Nephron progenitor cell (in vitro differentiated cells): ENCODE measurements around the gene ATR.

Experiments used
- DNase-seq: peaks from one replicate; pipeline ENCODE4 v3.0.0; 2021
- H3K27ac Mint-ChIP-seq: 2 replicates; pipeline ENCODE4 v1.8.0; 2021; ENCODE audit warnings: mild to moderate bottlenecking, moderate library complexity, mixed read lengths
- H3K27me3 Mint-ChIP-seq: 2 replicates; pipeline ENCODE4 v1.8.0; 2021; ENCODE audit warnings: mild to moderate bottlenecking, low read depth, mixed read lengths; ENCODE audit not compliant: poor library complexity
- H3K36me3 Mint-ChIP-seq: 2 replicates; pipeline ENCODE4 v1.8.0; 2021; ENCODE audit warnings: low read depth, mixed read lengths
- H3K4me1 Mint-ChIP-seq: 2 replicates; pipeline ENCODE4 v1.8.0; 2021; ENCODE audit warnings: mixed read lengths
- H3K4me3 Mint-ChIP-seq: 2 replicates; pipeline ENCODE4 v1.8.0; 2021; ENCODE audit warnings: mild to moderate bottlenecking, moderate library complexity, mixed read lengths
- H3K9me3 Mint-ChIP-seq: 2 replicates; pipeline ENCODE4 v1.8.0; 2021; ENCODE audit warnings: mild to moderate bottlenecking, moderate library complexity, mixed read lengths
- CTCF ChIP-seq: fragments of 200-600 bp; sonication (generic); IDR thresholded peaks from 2 replicates; pipeline ENCODE4 v1.5.0; 2021; ENCODE audit warnings: antibody characterized with exemption

ATR gene

GRCh38 chr3:142502187-142502985 is 76.1 kb downstream of the ATR start:
- Mint-ChIP-seq H3K4me3 (no peak overlapping the region), H3K4me1 (no peaks in the 10 kb centered on the region), H3K27me3 (no peaks in the 10 kb centered on the region), H3K9me3 (no peaks in the 10 kb centered on the region), H3K27ac (no peak overlapping the region), H3K36me3 (peaks cover 39% of the 10 kb centered on the region)
- no peak for DNase-seq
- TF ChIP-seq CTCF: no peak

- no peak for DNase-seq
- Mint-ChIP-seq H3K36me3 (peaks cover 37% of the 10 kb centered on the region), H3K4me3 (no peak overlapping the region), H3K9me3 (no peaks in the 10 kb centered on the region), H3K4me1 (no peaks in the 10 kb centered on the region), H3K27me3 (no peaks in the 10 kb centered on the region), H3K27ac (no peak overlapping the region)
- no peak for TF ChIP-seq CTCF
Observed at GRCh38 chr3:142501004-142501926, 77.3 kb downstream of the ATR start.

- peaks cover 36% of the 10 kb centered on the region for H3K36me3 Mint-ChIP-seq
- DNase-seq: no peak
- H3K27me3 Mint-ChIP-seq: no peaks in the 10 kb centered on the region
- H3K9me3 Mint-ChIP-seq: no peaks in the 10 kb centered on the region
- no peak for TF ChIP-seq CTCF
- no peak overlapping the region for H3K27ac Mint-ChIP-seq
- no peak overlapping the region for H3K4me3 Mint-ChIP-seq
- no peaks in the 10 kb centered on the region for H3K4me1 Mint-ChIP-seq
Observed at GRCh38 chr3:142500211-142500610, 78.3 kb downstream of the ATR start.

GRCh38 chr3:142498397-142499180 is 79.9 kb downstream of the ATR start:
- H3K27ac Mint-ChIP-seq: no peak overlapping the region
- H3K9me3 Mint-ChIP-seq: no peaks in the 10 kb centered on the region
- no peak overlapping the region for H3K4me3 Mint-ChIP-seq
- TF ChIP-seq CTCF: no peak
- peaks cover 38% of the 10 kb centered on the region for H3K36me3 Mint-ChIP-seq
- DNase-seq: no peak
- no peaks in the 10 kb centered on the region for H3K4me1 Mint-ChIP-seq
- H3K27me3 Mint-ChIP-seq: no peaks in the 10 kb centered on the region

GRCh38 chr3:142497729-142498128 is 80.8 kb downstream of the ATR start:
- H3K27ac Mint-ChIP-seq: no peak overlapping the region
- TF ChIP-seq CTCF: no peak
- peaks cover 35% of the 10 kb centered on the region for H3K36me3 Mint-ChIP-seq
- no peaks in the 10 kb centered on the region for H3K27me3 Mint-ChIP-seq
- no peak for DNase-seq
- no peak overlapping the region for H3K4me3 Mint-ChIP-seq
- no peaks in the 10 kb centered on the region for H3K4me1 Mint-ChIP-seq
- no peaks in the 10 kb centered on the region for H3K9me3 Mint-ChIP-seq
